GM19023 (cell line): ENCODE results near the gene ERCC5.

Experiments
- ATAC-seq: cut with Tn5 transposase; IDR thresholded peaks from one replicate; pipeline ENCODE4 v1.9.1; 2021; ENCODE audit warnings: mild to moderate bottlenecking, moderate library complexity; ENCODE audit not compliant: unreplicated experiment

Gene ERCC5

GRCh38 chr13:102839462-102839861 is 6.4 kb upstream of the ERCC5 start:
- ATAC-seq, result no peak

DNA sequence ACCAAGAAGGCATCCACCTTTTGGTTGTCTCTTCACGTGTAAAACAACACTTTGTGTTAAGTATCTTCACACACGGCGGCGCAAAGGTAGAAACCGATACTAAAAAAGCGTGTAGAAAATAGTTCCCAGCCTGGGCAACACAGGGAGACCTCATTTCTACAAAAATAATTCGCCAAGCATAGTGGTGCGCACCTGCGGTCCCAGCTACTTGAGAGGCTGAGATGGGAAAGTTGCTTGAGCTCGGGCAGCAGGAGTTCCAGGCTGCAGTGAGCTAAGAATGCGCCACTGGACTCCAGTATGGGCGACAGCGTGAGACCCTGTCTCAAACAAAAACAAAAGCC is 573 bp upstream of the ERCC5 start:
- peak; percentile 28 for ATAC-seq

GRCh38 chr13:102846261-102847015 is 606 bp downstream of the ERCC5 start:
- ATAC-seq, result peak; percentile 28

DNA sequence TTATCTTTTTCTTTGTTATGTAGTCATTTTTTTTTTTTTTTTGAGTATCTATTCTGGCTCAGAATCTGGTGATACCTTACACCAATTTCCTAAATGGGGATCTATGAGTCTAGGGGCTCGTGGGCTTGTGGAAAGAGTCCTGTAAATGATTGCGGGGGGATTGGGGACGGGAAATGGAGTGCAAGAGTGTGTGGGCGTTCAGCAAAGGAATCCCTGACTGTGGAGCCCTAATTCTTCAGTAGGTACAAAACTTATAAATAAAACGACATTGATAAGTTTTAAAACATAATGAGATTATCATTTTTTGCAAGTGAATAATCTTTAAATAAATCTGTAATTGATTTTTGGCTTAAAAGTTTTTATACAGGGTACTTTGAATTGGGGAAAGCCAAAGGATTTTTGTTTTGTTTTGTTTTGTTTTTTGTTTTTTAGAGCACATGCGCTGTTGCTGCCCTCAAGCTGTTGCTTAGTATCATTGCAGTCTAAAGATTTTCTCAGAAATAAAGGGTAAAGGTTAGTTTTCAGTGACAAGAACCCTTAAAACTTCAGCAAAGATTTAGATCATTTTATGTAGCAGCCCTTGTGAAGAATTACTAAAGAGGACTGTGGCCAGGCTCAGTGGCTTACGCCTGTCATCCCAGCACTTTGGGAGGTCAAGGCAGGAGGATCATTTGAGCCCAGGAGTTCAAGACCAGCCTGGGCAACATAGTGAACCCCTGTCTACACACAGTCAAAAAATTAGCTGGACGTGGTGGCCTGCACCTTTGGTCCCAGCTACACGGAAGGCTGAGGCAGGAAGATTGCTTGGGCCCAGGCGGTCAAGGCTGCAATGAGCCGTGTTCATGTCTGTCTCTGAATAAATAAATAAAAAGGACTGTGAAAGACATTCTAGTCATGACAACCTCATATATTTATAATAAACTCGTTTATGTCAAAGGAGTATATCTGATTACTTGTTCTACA is 1.7 kb downstream of the ERCC5 start:
- ATAC-seq, result no peak

- ATAC-seq, result no peak
These were observed 3.1 kb downstream of the ERCC5 start for GRCh38 chr13:102848956-102849355.

- ATAC-seq, result no peak
These were observed 6.7 kb downstream of the ERCC5 start for GRCh38 chr13:102852556-102852955.

GRCh38 chr13:102854675-102855074 is 8.8 kb downstream of the ERCC5 start:
- peak; percentile 66 for ATAC-seq

DNA sequence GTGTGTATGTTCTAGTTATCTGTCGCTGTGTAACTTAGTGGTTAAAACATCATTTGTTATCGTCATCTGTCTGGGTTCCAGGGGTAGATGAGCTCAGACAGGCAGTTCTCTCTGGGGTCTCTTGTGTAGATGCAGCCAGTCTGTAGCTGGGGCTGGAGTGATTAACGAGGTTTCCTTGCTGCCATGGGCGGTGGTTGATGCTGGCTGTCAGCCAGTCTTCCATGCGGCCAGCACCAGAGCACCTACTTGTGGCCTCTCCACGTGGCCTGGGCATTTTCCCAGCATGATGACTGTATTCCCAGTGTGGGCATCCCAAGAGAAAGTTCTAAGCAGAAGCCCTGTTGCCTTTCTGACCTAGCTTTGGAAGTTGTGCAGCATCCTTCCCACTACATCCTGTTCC is 10.7 kb downstream of the ERCC5 start:
- ATAC-seq, result no peak

GRCh38 chr13:102862624-102863210 is 16.9 kb downstream of the ERCC5 start:
- ATAC-seq, result no peak

GRCh38 chr13:102863590-102863989 is 17.8 kb downstream of the ERCC5 start:
- ATAC-seq, result no peak

DNA sequence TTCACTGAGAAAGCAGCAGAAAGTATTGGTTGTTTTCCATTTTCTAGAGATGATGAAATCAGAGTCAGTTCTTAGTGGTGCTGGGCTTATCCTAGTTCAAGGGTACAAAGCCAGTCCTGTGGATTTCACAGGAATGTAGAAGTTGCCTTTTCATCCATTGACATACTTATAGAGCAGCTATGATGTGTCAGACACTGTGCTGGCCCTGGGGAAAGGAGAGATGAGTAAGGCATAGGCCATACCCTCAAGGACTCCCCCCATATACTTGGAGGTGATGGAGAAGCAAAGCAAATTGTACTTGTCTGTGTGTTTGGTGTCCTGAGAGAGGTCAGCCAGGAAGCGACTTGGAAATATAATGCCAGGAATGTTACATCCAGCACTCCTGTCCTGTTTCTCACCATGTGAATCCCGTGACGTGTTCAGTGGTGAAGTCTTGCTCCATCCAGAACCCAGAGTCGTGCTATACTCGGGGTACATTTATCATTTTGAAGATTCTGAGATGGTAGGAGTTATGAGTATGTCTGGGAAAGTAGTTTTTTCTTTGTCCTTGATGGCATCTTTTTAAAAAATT is 22.6 kb downstream of the ERCC5 start:
- no peak for ATAC-seq

DNA sequence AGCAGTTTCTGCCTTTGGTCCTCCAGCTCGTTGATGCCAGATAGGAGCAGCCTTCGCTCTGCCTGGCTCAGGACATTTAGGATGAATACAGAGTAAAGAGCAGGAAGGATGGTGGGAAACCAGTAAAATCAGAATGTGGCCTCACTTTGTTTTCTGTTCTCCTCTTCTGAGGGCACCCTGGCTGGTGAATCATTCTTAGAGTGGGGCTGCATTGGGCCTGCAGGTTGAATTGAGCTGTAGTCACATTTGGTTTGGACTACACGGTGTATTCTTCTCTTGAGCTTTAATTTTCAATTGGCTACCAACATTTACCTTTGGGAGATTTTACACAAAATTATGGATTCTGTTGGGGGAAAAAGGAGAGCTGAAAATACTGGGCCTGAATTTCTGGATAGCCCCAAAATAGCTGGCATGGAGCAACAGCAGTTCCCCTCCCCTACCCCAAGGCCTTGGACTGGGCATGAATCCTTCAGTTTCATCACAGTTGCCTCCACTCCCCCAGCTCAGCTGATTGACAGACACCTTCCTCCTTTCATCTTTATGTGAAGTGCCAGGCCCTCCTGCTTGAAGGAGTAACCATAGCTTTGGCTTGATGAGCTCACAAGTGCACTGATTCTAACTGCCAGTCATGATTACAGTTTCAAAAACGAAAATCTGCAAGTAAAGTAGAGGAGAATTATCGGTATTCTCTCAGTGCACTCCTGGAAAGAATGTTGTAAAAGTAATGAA is 24.3 kb downstream of the ERCC5 start:
- peak; percentile 19 for ATAC-seq

DNA sequence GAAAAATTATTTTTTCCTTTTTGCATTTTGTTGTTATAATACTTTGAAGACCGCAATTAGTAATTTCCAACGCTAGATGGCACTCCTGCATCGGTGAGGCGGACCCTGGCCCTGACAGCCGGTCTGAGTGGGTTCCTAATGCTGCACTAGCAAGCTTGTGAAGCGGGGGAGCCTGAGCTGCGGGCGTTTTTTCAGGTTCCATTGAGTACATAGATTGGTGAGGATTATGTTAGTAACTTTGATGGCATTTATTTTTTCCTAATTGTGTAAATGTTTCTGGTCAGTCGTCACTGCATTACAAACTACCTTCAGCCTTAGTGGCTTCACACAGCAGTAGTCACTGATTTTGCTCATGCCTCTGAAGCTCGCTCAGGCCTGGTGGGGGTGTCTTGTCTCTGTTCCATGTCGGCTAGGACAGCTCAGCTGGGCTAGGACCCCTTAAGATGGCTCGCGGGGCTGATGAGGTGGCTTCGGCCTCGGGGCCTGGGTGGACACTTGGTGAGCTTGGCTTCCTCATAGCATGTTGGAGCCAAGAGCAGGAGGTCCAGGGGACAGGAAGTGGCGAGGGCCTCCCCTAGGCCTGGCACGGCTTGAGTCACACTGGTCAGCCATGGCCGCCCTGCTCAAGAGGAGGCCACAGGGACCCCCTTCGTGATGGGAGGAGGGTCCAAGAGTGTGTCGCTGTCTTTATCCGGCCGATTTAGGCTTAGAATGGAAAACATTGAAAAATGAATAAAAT is 25.0 kb downstream of the ERCC5 start:
- ATAC-seq, result peak; percentile 83

DNA sequence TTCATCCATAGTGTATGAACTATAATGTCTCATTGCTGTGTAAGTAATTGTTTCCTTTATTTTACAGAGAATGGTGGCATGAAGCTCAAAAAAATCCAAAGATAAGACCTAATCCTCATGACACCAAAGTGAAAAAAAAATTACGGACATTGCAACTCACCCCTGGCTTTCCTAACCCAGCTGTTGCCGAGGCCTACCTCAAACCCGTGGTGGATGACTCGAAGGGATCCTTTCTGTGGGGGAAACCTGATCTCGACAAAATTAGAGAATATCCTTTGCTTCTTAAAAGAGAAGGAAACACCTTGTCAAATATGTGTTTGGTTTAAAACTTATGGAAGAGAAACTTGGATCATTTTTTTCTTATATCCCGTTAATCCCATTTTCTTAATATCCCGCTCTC is 26.3 kb downstream of the ERCC5 start:
- no peak for ATAC-seq

GRCh38 chr13:102872531-102872930 is 26.7 kb downstream of the ERCC5 start:
- ATAC-seq, result no peak

GRCh38 chr13:102873653-102874052 is 27.8 kb downstream of the ERCC5 start:
- ATAC-seq, result no peak

DNA sequence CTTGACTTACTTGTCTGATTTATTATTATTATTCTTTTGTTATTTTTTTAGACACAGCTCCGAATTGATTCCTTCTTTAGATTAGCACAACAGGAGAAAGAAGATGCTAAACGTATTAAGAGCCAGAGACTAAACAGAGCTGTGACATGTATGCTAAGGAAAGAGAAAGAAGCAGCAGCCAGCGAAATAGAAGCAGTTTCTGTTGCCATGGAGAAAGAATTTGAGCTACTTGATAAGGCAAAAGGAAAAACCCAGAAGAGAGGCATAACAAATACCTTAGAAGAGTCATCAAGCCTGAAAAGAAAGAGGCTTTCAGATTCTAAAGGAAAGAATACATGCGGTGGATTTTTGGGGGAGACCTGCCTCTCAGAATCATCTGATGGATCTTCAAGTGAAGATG is 29.4 kb downstream of the ERCC5 start:
- no peak for ATAC-seq

GRCh38 chr13:102877303-102877702 is 31.5 kb downstream of the ERCC5 start:
- no peak for ATAC-seq

DNA sequence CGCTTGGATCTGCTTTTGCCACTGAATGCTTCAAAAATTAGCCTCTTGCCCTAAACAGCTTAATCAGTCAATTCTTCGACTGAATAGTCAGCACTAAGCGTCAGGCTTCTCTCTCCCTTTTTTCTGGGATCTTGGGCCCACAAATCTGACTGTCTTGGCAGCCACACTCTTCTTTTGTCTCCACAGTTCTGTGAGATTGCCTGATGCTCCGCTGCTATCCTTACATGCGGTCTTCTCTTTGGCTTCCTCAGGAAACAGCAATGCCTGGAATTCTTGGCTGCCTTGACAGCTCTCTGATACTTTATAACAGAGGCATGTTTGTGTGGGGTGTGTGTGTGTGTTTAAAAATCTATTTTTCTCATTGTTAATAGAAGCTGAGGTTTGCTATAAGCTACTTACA is 32.6 kb downstream of the ERCC5 start:
- ATAC-seq, result no peak
